GM19193 (cell line): Measurements from ENCODE around the gene CDH23.

ENCODE experiments used
- POLR2A ChIP-seq: IDR thresholded peaks from 4 replicates; pipeline ENCODE4 v1.6.1; 2011; ENCODE audit not compliant: insufficient read depth, insufficient read length; ENCODE audit errors: extremely low read depth

Gene CDH23

DNA sequence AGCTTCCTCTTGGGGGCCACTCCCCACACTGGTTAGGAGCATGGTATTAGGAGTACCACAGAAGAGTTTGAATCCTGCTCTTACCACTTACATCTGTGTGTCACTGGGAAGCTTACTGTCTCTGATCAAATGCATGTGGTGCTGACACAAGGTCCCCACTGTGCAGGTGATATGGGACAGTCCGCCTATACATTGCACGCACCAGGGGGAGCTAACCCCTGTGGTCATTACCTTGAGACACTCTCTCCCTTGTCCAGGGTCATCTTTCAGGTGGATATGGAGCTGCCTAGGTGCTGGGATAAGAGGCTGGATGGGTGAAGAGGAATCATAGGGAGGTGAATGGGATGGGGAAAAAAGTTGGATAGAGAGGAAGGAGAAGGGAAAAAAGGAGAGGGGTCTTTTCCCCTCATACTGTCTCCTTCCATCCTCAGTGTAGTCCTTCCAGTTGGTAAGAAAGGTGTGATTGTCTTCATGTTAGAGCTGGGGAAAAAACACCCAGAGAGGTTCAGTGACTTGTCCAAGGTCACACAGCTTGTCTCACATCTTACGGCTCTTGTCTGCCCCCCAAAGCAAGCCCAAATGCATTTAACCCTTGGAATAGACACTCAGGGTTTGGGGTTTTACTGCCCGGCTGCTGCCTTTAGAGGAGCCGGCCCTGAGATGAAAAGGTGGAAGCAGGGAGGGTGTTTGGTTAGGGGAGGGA is 125.9 kb downstream of the CDH23 start:
- TF ChIP-seq POLR2A = no peak

GRCh38 chr10:71523756-71524155 is 127.0 kb downstream of the CDH23 start:
- no peak for TF ChIP-seq POLR2A

- TF ChIP-seq POLR2A = no peak
Observed at GRCh38 chr10:71525092-71525491, 128.4 kb downstream of the CDH23 start.

DNA sequence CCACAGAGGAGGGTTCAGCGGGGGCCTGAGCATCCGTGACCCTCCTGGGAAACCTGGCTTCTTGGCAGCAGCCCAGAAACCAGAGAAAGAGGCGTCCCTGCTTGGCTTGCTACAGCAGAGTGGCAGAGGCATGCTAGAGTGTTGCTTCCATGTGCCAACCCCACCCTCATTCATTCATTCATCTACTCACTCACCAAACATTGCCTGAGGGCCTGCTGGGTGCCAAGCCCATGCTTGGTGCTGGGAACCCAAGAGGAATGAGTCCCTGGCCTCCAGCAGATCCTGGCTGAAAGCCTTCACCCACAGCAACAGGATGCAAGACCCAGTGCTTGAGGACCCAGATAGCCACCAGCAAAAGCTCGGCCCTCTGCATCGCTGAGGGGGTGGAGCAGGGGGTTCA is 129.0 kb downstream of the CDH23 start:
- TF ChIP-seq POLR2A = no peak

GRCh38 chr10:71526653-71527052 is 129.9 kb downstream of the CDH23 start:
- TF ChIP-seq POLR2A = no peak

GRCh38 chr10:71527135-71527534 is 130.4 kb downstream of the CDH23 start:
- no peak for TF ChIP-seq POLR2A

DNA sequence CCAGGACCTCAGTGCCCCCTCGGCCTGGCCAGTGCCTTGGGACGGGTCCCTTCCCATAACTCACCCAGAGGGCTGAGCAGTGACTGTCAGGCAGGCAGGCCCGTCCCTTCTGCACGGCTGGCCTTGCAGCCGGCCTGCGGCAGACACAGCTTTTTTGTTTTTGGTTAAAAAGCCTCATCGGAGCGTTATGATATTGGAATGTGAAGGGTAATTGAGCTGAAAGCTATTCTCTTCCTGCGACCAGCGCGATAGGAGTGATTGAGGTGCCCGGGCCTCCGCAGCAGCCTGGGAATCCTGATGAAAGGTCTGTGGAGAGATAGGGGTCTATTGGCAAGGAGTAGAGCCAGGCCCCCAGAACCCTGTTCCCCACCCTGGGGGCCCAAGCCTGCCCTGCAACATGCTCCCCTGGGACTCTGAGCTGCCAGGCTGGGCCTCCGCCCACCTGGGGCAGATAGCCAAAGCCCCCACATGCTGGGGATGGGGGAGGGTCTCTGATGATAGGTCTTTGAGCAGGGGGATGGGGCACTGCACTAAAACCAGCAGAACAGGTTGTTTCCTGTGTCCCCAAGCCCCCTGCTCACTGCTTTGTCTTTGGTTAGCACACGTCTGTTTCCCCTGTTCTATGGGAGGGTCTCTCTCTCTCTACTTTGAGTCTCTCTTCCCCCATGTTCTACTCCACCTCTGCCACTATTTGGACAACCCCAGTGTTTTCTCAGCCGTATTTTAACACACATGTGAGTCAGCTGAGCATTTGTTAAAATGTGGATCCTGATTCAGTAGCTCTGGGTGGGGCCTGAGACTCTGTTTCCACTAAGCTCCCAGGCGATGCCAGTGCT is 131.9 kb downstream of the CDH23 start:
- TF ChIP-seq POLR2A = no peak

GRCh38 chr10:71529207-71529827 is 132.6 kb downstream of the CDH23 start:
- no peak for TF ChIP-seq POLR2A

DNA sequence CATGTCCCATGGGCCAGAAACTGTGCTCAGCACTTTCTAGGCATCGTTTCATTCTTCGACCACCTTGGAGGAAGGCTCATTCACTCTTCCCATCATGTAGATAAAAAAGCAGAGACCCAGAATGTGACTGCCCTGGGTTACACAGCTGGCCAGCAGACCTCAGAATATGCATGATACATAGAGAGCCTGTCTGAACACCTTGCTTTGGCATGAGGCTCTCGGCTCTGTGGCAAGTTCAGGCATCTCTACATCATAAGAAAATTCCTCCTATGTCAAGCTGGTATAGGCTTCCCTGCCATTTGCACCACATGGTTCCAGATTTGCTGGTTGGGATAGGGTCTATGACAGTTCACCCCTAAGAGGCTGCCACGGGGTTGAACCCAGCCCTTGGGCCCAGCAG is 134.1 kb downstream of the CDH23 start:
- TF ChIP-seq POLR2A = no peak

DNA sequence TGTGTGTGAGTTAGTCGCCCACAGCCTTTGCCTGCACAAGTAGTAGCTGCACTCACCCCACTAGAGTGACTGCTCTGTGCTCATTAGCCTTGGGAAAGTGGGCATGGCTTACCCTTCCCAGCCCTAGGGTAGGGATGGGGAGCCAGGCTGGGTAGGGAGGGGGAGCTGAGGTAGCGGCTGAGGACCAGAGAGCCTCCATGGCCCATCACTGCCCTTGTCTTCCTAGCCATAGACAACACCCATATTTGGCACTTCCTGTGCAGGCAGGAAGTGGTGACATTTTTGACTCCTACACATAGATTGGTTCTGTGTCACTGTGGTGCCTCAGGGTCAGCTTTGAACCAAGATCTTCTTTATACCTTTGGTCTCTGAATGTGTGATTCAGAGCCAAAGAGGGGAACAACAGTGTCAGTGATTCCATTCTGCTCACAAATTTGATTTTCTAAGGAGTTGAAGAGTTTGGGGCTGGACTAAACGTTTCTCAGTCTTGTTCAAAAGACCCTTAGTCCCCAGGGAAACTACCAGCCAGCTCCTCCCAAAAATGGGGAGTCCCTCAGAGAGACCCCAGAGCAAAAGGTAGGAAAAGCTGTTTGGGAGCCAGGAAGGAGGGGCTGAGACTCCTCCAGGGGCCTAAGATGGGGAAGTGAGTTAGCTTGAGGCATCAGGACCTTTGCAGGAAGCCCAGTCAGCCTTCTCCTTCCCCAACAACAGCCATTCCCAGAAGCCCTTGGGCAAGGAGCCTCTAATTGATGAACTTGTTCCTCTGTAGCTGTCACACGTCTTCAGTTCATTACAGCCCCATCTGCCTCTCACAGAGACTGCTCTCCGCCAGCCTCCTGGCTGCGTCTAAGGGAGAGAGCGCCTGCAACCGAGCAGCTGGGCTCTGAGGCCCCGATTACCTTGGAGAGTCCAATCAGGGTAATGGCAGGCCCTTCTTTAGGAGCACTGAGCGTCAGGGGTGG is 135.0 kb downstream of the CDH23 start:
- TF ChIP-seq POLR2A = no peak

DNA sequence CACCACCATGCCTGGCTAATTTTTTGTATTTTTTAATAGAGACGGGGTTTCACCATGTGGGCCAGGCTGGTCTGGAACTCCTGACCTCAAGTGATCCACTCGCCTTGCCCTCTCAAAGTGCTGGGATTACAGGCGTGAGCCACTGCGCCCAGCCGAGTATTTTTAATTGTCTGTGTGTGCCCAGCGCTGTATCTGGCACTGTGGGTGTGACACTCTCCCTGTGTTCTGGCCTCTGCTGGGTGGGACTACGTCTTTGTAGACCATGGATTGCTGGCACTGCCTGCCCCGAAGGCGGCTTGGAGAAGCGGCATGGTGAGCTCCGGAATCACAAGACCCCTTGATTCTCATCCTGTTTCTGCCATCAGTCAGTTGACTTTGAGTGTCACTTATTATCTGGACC is 136.2 kb downstream of the CDH23 start:
- no peak for TF ChIP-seq POLR2A

GRCh38 chr10:71533936-71534335 is 137.2 kb downstream of the CDH23 start:
- TF ChIP-seq POLR2A = no peak

- no peak for TF ChIP-seq POLR2A
Observed at GRCh38 chr10:71534568-71535194, 138.0 kb downstream of the CDH23 start.

GRCh38 chr10:71536332-71536731 is 139.6 kb downstream of the CDH23 start:
- no peak for TF ChIP-seq POLR2A
